Gastroesophageal sphincter (tissue), 4 donors: ENCODE results near the gene CIB4. TPM values are rescaled to one million over a fixed set of nuclear protein-coding genes. Genes with fewer than 3 reads are reported as not detected.

Experiments used
- ATAC-seq: fragments of 150-250 bp; one replicate; pipeline ENCODE4 v1.9.1; 2016; ENCODE audit warnings: mild to moderate bottlenecking, moderate library complexity
- H3K27ac ChIP-seq, 4 donors: fragments of 200-600 bp; sonication (generic) in 3 of 4; 1 replicate in 3 of 4; 2 replicates in 1 of 4; pipeline ENCODE4 v1.5.1; 2016 to 2019
- H3K27me3 ChIP-seq: fragments of 200-600 bp; sonication (generic); one replicate; pipeline ENCODE4 v1.5.1; 2019
- H3K36me3 ChIP-seq, 2 donors: fragments of 200-600 bp; sonication (generic); one replicate each; pipeline ENCODE4 v1.5.1; 2019; ENCODE audit warnings: control low read depth in 1 of 2
- H3K4me1 ChIP-seq, 3 donors: fragments of 200-600 bp; sonication (generic); 1 replicate in 2 of 3; 2 replicates in 1 of 3; pipeline ENCODE4 v1.5.1; 2016 to 2019; ENCODE audit warnings: control low read depth in 2 of 3
- H3K4me3 ChIP-seq, 2 donors: fragments of 200-600 bp; sonication (generic); one replicate each; pipeline ENCODE4 v1.5.1; 2019; ENCODE audit warnings: mild to moderate bottlenecking in 1 of 2, moderate library complexity in 1 of 2
- H3K9me3 ChIP-seq, 3 donors: fragments of 200-600 bp; sonication (generic); one replicate each; pipeline ENCODE4 v1.5.1; 2017 to 2019; ENCODE audit warnings: control low read depth in 2 of 3
- CTCF ChIP-seq, 4 experiments: fragments of 200-600 bp in 2 of 4; fragments of 450-650 bp in 2 of 4; sonication (generic) in 1 of 4; IDR thresholded peaks; one replicate each; pipeline ENCODE4 v1.5.1; 2017 to 2019; ENCODE audit warnings: antibody characterized with exemption in 4 of 4, mild to moderate bottlenecking in 2 of 4, moderate library complexity in 2 of 4
- EP300 ChIP-seq: sonication (generic); formaldehyde crosslinking; IDR thresholded peaks from one replicate; pipeline ENCODE4 v1.6.1; 2017; ENCODE audit warnings: antibody characterized with exemption, mild to moderate bottlenecking
- POLR2A ChIP-seq, 2 donors: fragments of 450-650 bp; IDR thresholded peaks; one replicate each; pipeline ENCODE4 v1.6.1; 2017; ENCODE audit warnings: antibody characterized with exemption in 2 of 2, mild to moderate bottlenecking in 2 of 2, moderate library complexity in 1 of 2
- POLR2AphosphoS5 ChIP-seq: sonication (generic); formaldehyde crosslinking; IDR thresholded peaks from one replicate; pipeline ENCODE4 v1.6.1; 2017; ENCODE audit warnings: antibody characterized with exemption
- WGBS, 2 donors: methylation state at CpG; one replicate each; pipeline ENCODE4 v1.1.5; 2018; ENCODE audit warnings: low coverage in 1 of 2; 5-methylcytosine and 5-hydroxymethylcytosine counted together
- total RNA-seq, 4 donors: library from RNA; depleted of rRNA; stranded (reverse); fragments of >200 nt; gene quantifications; one replicate each; pipeline ENCODE4 v1.1.0, GENCODE V29; 2016

Gene CIB4
- total RNA-seq, 4 donors from 2014 or later: not detected

- no peaks in the 10 kb centered on the region for H3K27me3 ChIP-seq
- 93 to 100% methylated on average over 1 to 6 of the region's 10 CpGs for WGBS, 2 donors
- H3K4me3 ChIP-seq: no peak overlapping the region
- no peak for TF ChIP-seq POLR2AphosphoS5
- TF ChIP-seq POLR2A (IDR thresholded peaks at IDR 0.05): no peak
- no peak for TF ChIP-seq EP300
- TF ChIP-seq CTCF (IDR thresholded peaks at IDR 0.05): no peak
- peak overlapping the region in 1 of 4 donors; percentile 39 for H3K27ac ChIP-seq
- no peaks in the 10 kb centered on the region for H3K36me3 ChIP-seq
- peaks cover 0 to 36% (median 0%) of the 10 kb centered on the region in 3 donors for H3K4me1 ChIP-seq
- ATAC-seq: no peak
- H3K9me3 ChIP-seq: no peaks in the 10 kb centered on the region
Measured at GRCh38 chr2:26630669-26631360, 10.4 kb downstream of the CIB4 start.

GRCh38 chr2:26630235-26630634 is 10.9 kb downstream of the CIB4 start:
- Histone ChIP-seq H3K4me3 (no peak overlapping the region), H3K36me3 (no peaks in the 10 kb centered on the region), H3K27ac (no peak overlapping the region), H3K9me3 (no peaks in the 10 kb centered on the region), H3K27me3 (no peaks in the 10 kb centered on the region), H3K4me1 (peaks cover 0 to 36% (median 0%) of the 10 kb centered on the region in 3 donors)
- no peak for ATAC-seq
- 96% methylated on average over 3 of the region's 4 CpGs; no CpG with 5 or more reads in 1 of the 2 donors for WGBS, 2 donors
- TF ChIP-seq EP300: no peak
- no peak for TF ChIP-seq POLR2A (IDR thresholded peaks at IDR 0.05)
- TF ChIP-seq POLR2AphosphoS5: no peak
- TF ChIP-seq CTCF (IDR thresholded peaks at IDR 0.05): no peak

GRCh38 chr2:26629751-26630150 is 11.4 kb downstream of the CIB4 start:
- no peaks in the 10 kb centered on the region for H3K36me3 ChIP-seq
- H3K4me3 ChIP-seq: no peak overlapping the region
- 71 to 93% methylated on average over 2 to 8 of the region's 10 CpGs for WGBS, 2 donors
- no peak overlapping the region for H3K27ac ChIP-seq
- no peak for ATAC-seq
- H3K4me1 ChIP-seq: peaks cover 0 to 36% (median 0%) of the 10 kb centered on the region in 3 donors
- no peaks in the 10 kb centered on the region for H3K27me3 ChIP-seq
- no peak for TF ChIP-seq POLR2AphosphoS5
- H3K9me3 ChIP-seq: no peaks in the 10 kb centered on the region

GRCh38 chr2:26629346-26629630 is 11.9 kb downstream of the CIB4 start:
- Histone ChIP-seq H3K27ac (no peak overlapping the region), H3K4me3 (no peak overlapping the region), H3K4me1 (peaks cover 0 to 35% (median under 1%) of the 10 kb centered on the region in 3 donors), H3K27me3 (no peaks in the 10 kb centered on the region), H3K9me3 (no peaks in the 10 kb centered on the region), H3K36me3 (no peaks in the 10 kb centered on the region)
- WGBS, 2 donors: 41 to 90% methylated on average over 2 of the region's 5 CpGs
- no peak for ATAC-seq
- TF ChIP-seq POLR2A (IDR thresholded peaks at IDR 0.05) (no peak), EP300 (no peak), POLR2AphosphoS5 (no peak), CTCF (IDR thresholded peaks at IDR 0.05) (no peak)

GRCh38 chr2:26628561-26629345 is 12.4 kb downstream of the CIB4 start:
- Histone ChIP-seq H3K36me3 (no peaks in the 10 kb centered on the region), H3K9me3 (no peaks in the 10 kb centered on the region), H3K27me3 (no peaks in the 10 kb centered on the region), H3K4me1 (peaks cover 0 to 35% (median 3%) of the 10 kb centered on the region in 3 donors), H3K4me3 (no peak overlapping the region), H3K27ac (no peak overlapping the region)
- ATAC-seq: no peak
- TF ChIP-seq POLR2AphosphoS5: no peak
- no peak for TF ChIP-seq EP300
- TF ChIP-seq POLR2A (IDR thresholded peaks at IDR 0.05): no peak
- no peak for TF ChIP-seq CTCF (IDR thresholded peaks at IDR 0.05)
- WGBS, 2 donors: 95% methylated on average over 3 of the region's 9 CpGs; no CpG with 5 or more reads in 1 of the 2 donors
